Retinal pigment epithelial cell (primary cell): ENCODE results near the gene ELP4.

Experiments
- DNase-seq: peaks from one replicate; pipeline ENCODE4 v3.0.0-alpha.2; 2010; ENCODE audit warnings: low read depth
- H3K4me3 ChIP-seq: 2 replicates; pipeline ENCODE4 v1.5.1; 2011; ENCODE audit warnings: mild to moderate bottlenecking, low read length, control low read depth, moderate library complexity
- TF ChIP-seq, protein P1 (sequence below): conservative IDR thresholded peaks from 2 replicates; pipeline ENCODE4 v1.5.1; 2011; ENCODE audit warnings: low read depth, low read length, control low read depth, inconsistent platforms

Gene ELP4

DNA sequence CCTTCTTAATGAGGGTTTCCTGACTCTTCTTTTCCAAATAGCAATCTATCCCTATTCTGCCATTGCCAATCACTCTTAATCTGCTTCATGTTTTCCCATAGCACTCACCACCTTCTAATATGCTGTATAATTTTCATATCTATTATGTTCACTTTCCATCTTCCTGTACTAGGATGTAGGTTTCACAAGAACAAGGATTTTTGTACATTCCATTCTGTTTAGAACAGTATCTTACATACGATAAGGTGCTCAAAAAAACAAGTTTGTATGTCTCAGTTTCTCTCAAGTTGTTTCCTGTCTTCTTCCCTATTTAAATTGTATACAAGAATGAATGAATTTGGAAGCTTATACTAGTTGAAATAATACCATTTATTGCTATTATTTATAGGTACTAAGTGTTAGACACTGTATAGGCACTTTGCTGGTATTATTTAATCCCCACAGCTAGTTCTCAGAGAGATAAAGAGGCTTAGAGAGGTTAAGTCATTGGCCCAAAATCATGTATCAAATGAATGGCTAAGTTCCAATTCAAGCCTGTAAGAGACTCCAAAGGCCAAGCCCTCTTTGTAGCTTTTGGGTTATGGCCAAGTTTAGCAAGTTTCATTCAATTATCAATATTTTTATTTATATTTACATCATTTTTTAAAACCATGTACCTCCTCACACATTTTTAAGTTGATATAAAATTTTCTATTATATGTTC is 166.9 kb downstream of the ELP4 start:
- DNase-seq, result no peak
- H3K4me3 ChIP-seq, result no peak overlapping the region
- TF ChIP-seq, protein P1, sequence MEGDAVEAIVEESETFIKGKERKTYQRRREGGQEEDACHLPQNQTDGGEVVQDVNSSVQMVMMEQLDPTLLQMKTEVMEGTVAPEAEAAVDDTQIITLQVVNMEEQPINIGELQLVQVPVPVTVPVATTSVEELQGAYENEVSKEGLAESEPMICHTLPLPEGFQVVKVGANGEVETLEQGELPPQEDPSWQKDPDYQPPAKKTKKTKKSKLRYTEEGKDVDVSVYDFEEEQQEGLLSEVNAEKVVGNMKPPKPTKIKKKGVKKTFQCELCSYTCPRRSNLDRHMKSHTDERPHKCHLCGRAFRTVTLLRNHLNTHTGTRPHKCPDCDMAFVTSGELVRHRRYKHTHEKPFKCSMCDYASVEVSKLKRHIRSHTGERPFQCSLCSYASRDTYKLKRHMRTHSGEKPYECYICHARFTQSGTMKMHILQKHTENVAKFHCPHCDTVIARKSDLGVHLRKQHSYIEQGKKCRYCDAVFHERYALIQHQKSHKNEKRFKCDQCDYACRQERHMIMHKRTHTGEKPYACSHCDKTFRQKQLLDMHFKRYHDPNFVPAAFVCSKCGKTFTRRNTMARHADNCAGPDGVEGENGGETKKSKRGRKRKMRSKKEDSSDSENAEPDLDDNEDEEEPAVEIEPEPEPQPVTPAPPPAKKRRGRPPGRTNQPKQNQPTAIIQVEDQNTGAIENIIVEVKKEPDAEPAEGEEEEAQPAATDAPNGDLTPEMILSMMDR, result no peak

DNA sequence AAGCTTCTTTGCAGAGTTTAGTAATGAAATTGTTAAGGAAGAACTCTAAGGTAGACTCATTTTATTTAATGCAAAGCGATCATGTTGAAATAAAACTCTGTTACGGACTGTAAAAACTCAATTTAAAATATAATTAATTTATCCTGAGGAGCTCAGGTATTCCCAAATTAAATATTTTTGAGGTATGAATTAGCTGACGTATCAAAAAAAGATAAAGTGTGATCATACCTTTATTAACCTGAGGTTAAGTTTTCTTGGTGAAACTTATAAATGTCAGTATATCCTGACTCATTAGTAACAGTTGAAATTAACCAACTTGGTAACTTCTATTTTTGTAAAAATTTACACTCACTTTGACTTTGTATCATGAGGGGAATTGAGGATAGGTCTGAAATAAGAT is 171.2 kb downstream of the ELP4 start:
- DNase-seq, result no peak
- TF ChIP-seq, protein P1, result no peak
- H3K4me3 ChIP-seq, result no peak overlapping the region

DNA sequence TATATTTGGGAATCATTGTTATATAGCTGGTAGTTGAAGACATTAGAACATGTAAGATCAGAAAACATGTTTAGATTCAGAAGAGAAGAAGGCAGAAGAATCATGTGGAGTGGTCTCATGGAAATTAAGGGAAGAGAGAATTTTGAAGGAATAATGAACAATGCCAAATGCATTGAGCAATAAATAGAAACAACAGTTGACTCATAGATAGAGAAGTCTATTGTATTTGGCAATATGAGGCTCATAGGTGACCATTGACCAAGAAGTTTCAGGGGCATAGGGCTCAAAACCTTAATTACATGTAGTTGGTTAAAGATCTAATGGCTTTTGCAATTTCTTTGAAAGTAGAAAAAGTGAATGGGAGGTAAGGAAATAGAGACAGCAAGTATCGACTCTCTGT is 177.7 kb downstream of the ELP4 start:
- TF ChIP-seq, protein P1, result no peak
- DNase-seq, result no peak
- H3K4me3 ChIP-seq, result no peak overlapping the region

DNA sequence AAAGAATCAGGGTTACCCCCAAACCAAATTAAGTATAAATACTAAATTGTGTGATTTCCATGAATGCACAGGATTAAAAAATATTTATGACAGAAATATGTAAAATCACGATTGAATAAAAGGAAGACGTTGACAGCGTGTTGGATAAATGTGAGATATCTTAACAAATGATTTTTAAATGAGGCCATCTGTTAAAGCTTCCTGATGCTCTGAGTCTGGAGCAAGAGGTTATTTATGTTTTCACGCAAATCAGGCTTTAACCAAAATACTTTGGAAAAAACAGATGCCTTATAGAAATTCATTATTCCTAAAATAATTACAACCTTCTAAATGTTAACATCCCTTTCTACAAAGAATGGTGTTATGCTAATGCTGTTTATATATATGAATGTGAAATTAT is 178.3 kb downstream of the ELP4 start:
- DNase-seq, result no peak
- H3K4me3 ChIP-seq, result no peak overlapping the region
- TF ChIP-seq, protein P1, result no peak

DNA sequence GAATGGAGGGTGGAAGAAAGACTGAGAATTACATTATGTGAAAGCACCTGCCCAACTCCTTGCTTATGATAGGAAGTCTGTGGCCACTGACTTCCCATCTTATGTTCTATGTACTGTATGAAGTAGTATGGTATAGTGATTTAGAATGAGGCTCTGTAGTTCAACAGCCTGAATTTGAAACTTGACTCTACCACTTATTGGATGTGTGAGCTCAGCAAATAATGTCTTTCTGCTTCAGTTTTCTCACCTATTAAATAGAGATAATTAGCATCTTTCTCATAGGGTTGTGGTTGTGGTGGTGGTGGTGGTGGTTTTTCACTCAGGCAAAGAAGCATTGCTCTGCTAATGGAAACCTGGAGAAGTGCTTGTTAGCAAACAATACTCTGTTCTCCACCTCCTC is 180.0 kb downstream of the ELP4 start:
- TF ChIP-seq, protein P1, result no peak
- no peak for DNase-seq
- no peak overlapping the region for H3K4me3 ChIP-seq

DNA sequence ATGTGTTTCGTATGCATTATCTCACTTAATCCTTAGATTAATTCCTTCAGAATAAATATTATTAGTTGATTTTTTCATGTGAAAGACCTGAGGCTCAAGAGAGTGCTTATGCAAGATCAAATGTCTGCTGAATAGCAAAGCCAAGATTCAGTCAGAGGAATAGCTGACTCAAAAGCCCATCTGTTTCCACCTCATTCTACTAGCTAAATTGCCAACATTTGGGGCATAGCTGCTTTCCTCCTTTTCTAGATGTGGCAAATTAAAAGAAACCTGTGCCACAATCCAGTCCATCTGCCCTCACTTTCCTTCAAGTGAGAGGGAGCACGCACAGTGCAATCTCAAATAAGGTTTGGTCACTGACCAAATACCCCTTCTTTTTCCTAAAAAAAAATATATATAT is 180.5 kb downstream of the ELP4 start:
- DNase-seq, result no peak
- TF ChIP-seq, protein P1, result no peak

DNA sequence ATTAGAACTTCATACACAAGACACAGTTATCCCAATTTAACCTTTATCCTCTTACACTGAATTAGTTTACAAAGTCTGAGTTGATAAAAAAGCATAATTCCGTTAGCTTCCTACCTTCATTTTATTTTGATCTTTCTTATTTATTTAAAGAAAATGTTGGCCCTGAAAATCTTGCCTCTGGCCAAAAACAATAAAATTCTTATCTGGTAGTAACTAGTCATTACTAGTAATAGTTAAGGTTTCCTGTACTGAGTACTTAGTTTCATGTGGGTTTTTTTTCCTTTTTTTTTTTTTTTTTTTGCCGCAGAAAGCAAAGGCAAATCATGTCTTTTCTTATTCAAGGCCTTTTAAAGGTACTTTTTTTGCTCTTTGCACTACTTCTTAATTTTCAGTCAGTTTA is 180.9 kb downstream of the ELP4 start:
- H3K4me3 ChIP-seq, result no peak overlapping the region
- TF ChIP-seq, protein P1, result no peak
- DNase-seq, result no peak

More for the DNA sequence above, 180.5 kb downstream of the ELP4 start:
- H3K4me3 ChIP-seq, result no peak overlapping the region
